ENCODE measurements around the gene SRP14.
"Not testable (repeated sequence)": the region's sequence is repeated elsewhere in the genome, so short reads cannot be mapped to it uniquely, and the experiment has no call there.

Gene SRP14

DNA sequence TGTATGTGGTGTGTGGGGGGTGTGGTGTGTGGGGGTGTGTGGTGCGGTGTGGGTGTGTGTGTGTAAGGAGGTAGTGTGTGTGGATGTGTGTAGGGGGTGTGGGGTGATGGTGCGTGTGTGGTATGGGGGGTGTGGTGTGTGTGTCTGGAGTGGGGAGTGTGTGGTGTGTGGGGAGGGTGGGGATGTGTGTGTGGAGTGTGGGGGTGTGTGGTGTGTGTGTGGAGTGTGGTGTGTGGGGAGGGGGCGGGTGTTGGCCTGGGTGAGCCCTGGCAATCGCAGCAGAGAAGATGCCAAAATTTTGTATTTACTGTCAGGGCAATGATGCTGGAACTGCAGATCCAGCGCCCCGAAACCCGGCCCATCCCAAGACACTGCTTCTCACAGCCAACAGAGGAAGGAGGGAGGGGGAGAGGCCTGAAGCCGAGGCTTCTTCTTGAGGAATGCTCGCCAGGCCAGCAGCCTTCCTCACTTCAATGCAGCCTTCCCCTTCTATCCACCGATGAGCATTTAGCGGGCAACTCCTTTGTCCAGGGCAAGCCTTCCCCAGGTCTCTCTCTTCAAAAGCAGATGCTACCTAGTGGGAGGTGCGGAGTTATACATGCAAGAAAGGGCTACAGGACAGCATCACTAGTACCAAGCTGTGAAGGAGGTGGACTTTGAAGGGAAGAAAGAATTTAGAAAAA, 11.9 kb upstream of the SRP14 start:
- no peak for DNase-seq (ENCODE audit: low read depth)

DNA sequence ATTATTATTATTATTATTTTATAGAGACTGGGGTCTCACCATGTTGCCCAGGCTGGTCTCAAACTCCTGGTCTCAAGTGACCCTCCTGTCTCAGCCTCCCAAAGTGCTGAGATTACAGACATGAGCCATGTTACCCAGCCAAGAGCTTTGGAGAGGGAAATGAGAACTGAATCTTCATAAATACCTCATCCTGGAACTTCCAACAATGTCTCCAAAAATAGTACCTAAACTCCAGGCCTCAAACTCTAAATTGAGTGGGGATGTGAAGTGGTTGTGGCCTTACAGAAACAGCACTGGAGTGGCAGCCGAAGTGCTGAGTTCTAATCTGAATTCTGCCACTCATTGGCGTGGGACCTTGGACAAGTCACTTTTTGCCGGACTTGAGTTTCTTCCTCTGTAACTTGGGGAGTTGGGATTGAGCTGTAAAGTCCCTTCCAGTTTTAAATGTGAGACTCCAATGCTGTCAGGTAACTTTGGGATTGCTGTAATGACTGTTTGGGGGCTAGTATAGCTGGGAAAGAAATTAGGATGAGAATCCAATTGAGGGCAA, 10.0 kb upstream of the SRP14 start:
- DNase-seq (ENCODE audit: low read depth), result no peak

DNA sequence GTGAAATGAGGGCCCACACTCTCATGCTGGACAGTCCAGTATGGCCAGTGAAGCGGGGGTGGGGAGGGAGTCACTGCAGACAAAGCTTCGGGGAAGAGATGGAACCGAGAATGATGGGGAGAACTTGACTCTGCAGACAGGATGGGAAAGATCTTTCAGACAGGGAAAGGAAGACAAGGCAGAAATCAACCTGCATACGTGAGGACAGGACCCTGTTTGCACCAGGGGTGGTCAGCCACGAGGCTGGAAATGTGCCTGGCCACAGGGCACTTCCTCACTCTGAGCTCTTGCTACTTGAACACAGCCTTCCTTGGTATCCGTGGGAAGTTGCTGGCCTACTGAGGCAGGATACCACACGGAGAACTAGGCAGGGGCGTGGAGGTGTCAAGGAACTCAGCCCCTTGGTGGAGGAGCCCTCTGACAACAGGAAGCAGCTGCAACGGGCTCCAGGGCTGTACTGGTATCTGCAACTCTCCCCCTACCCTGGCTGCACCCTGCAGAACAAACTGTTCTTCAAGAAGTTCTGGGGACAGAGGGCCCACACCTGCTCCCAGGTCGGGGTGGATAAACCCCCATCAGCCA, 9.3 kb upstream of the SRP14 start:
- DNase-seq (ENCODE audit: low read depth), result no peak

DNA sequence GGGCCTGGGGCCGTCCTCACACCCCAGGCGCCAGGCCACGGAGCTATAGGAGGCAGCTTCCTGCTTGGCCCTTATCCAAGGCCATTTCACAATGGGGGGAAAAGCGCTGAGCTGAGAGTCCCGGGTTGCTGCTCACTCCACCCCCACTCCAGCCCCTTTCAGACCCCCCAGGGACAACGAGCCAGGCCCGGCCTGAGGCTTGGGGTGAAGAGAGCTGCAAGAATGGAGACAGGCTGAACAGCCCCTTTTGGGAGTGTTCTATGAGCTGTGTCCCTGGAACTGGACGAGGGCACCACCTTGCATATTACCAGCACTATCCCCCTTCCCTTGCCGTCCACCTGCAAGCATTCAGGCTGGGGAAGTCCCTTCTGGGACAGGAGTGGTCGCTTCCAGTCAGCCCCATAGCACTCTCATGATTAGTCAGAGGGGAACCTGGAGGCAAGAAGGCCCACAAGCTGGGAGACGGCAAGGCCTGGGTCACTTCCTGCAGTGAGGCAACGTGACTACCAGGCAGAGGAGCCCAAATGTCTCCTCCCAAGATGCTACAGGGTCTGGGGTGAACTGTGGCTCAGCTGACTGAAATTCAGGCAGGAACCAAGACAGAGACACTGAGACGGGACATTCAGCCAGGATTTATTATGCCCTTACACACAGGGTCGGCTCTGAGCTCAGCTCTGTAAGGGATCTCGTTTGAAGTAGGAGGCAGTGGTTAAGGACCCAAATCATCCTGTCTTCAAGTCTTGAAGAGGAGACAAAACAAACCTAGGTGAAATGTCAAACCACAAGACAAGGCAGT, 8.6 kb upstream of the SRP14 start:
- DNase-seq (ENCODE audit: low read depth), result peak; percentile 38

DNA sequence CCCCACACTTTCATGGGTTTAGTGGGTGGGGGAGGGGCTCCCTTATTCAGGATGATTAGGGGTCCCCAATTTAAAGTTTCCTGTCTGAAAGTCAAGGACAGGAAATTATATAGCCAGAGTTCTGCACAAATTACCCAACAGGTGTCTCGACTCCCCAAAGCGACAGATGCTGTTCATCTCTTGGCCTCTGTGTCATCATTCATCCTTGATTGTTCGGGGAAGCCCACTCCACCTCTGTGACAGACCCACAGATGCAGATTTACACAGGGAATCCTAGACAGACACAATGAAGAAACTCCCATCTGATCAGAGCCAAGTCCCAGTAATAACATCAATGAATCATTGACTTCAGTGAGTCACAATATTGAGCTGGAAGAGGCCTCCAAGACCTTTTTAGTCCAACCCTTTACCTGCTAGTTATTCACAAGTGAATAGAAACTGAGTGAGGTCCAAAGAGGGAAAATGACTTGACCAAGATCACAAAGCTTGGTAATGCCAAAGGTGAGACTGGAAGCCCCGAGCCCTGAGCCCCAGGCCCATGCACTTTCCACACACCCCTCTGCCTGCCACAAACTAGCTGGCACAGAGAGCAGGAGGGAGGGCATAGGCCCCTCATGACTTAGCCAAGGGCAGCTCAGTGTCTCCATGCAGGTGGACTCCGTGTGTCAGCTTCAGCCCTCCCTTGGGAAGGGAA, 7.9 kb upstream of the SRP14 start:
- DNase-seq (ENCODE audit: low read depth), result no peak

DNA sequence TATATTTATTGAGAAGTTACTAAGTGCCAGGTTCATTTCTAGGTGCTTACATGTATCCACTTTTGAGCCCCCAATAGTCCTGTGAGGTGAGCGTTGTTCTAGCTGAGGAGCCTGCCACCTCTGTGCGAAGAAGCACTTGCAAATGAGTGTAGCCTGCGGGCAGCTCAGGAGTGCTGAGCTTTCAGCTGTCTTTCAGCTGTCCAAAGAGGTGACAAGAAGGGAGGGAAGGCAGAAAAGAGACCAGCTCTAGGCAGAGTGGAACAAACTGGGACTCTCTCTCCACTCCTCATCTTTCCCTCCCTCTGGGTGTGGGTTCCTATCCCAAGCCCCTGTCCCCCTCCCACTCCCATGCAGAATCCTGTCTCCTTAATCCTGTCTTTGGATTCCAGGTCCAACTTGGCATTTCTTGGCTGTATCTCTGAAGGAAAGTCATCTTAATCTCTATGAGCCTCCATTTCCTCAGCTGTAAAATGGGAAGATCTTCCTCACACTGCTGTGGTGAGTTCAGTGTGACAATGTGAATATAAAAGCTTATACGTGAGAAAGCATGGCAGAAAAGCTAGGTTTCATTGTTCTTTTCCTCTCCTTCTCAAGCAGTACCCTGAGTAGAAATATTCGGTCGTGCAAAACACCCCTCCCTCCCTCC, 6.7 kb upstream of the SRP14 start:
- no peak for DNase-seq (ENCODE audit: low read depth)

DNA sequence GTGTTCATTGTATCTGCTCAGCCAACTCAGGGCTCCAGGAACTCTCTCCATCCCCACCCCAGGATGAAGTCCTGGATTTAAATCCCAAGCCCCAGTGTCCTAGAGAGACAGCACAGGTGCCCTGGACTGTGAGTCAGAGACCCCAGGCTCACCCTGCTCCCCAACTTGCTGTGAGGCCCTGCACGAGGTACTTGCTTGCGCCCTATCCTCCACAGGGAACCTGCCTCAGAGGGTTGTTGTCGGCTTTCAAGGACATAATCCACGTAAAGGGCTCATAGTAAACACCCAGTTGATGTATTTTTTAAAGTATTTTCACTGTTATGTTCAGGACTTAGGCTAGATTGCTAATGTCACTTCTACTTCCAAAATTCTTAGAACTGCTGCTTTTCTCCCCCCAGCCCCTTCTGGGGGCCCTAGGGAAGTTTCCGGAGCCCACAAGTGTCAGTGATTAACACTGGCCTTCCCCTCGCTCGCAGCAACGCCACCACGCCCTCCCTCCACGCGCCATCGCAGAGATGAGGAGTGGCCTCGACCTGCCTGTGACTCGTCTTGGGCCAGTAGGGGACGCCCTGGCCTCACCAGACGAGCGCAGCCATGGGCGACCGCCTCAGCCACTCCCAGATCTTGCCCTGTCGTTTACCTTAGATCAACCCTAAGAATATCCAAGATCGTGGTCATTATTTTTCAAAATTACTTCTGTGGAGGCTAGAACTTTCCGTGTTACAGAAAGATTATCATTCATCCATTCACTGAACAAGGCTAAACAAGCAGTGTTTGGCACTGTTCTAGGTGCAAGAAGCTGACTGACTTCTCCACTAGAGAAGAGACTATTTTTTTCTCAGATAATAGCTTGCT, 6.0 kb upstream of the SRP14 start:
- DNase-seq (ENCODE audit: low read depth), result peak; percentile 70

DNA sequence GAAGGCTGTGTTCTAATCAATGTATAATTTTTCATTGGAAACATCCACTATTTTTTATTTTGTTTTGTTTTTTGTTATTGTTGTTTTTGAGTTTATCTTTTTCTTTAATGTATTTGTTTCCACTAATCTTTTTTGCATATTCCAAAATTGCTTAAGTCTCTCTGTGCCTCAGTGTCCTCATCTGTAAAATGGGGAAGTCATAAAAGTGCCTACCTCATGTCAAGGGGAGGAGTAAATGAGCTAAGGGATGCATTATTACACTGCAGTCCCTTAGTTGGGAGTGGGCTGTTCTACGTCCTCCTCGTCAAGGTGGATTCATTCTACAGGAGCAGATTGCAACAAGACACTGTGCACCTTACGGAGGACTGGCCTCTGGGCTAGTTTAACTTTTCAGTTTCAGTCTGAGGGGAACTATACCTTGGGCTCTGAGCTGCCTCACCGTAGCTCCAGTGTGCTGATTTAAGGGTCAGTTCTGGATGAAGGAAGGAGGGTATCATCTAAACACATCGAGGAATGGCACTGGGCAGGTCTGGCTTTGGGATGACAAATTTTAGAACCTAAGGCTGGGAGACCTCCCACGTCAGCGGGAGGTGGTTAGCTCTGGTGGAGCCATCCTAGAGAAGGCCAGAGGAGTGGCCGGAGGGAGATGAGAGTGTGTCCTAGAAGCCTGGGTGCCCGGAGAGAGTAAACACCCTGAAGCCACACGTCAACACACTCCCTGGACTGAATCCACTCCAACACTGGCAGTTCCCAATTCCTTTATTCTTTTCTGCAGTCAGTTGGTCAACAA, 5.1 kb upstream of the SRP14 start:
- no peak for DNase-seq (ENCODE audit: low read depth)

DNA sequence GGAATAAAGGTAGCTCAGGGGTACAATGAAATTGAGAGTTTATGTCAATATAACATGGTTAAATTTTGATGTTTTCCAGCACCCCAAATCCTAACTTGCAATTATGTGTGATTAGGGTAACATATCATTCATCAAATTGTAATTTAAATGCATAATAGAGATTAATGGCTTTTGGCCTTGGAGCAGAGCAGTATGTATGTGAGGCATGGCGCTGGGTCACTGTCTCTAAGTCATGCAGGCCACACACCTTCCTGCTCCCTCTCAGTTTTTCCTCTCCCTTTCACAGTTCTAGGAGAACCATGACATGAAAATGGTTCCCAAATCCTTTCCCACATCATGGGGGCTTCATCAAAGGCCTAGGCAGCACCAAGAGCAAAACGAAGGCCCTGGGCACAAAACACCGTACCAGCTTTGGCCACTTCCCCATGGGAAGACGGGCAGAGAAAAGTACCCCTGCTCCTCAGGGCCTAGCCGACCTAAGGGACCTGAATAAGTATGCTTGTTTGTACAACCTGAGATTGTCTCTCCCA, 3.9 kb upstream of the SRP14 start:
- DNase-seq (ENCODE audit: low read depth), result no peak

DNA sequence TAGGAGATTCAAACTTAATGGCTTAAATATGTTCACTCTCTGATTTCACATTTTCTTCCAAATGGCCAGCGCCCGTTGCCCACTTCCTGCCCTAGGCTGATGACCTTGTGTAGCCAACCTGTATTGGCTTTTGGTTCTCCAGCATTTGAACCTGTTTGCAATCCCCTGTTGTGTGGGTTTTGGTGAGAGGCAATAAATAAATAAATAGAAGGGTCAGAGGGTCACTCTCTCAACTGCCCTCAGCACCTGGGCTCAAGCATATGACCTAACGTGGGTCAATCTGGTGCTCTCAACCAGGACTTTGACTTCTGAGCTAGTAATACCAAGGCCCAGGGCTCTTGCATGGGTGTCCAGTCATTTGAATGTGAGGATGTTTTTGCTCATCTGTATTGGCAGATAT, 1.8 kb upstream of the SRP14 start:
- no peak for DNase-seq (ENCODE audit: low read depth)

DNA sequence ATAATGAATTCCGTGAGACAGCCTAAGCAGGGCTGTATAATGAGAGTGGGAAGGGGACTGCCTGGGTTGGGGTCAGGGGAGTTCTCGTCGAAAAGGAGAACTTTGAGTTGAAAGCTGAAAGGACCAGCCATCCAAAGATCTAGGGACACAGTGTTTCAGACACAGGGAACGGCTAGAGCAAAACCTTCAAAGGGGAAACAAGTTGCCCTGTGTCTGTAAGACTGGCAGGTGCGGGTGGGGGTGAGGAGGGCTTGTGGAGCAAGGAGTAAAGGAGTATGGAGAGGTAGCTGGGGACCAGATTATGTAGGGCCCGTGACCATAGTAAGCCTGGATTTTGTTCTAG, 1.3 kb upstream of the SRP14 start:
- no peak for DNase-seq (ENCODE audit: low read depth)

DNA sequence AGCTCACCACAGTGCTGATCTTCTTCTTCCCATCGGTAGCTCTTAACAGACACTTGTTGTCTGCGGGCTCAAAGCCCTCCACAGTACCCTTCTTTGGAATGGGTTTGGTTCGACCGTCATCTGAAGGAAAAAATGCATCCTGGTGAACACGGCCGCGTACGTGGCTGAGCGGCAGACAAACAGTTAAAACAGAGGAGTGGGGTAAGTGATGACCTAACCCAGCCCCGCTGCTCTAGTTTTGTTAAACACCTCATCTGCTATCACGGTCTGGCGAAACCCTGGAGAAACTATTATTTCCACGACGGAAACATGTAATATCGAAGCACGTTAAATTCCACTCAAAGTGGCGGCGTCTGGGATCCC, 725 bp downstream of the SRP14 start:
- no peak for DNase-seq (ENCODE audit: low read depth)

DNA sequence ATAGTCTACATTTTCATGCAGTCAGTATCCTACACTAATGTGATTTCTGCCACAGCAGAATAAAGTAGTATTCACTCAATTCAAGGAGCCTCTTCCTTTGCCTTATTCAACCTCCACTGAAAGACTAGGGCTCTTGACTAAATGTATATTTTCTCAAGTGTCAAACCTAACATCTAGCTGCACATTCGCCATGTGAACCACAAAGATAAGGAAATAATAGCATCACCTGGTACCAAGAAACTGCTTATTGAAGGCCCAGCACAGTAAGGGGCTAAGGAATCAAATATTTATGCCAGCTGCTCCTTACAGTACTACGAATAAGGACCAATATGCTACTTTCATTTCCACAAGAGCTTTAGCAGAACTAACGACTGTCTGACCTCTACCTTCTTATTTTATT, 1.3 kb downstream of the SRP14 start:
- DNase-seq (ENCODE audit: low read depth), result no peak

DNA sequence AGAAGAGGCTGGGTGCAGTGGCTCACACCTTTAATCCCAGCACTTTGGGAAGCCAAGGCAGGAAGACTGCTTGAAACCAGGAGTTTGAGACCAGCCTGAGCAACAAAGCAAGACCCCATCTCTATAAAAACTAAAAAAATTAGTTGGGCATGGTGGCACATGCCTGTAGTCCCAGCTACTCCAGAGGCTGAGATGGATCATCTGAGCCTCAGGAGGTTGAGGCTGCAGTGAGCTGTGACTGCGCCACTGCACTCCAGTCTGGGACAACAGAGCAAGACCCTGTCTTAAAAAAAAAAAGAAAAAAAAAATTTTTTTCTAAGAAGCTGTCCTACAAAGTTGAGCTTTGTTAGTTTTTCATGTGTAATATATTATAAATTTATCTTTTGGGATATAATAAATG, 3.8 kb downstream of the SRP14 start:
- DNase-seq (ENCODE audit: low read depth), result not testable (repeated sequence)

DNA sequence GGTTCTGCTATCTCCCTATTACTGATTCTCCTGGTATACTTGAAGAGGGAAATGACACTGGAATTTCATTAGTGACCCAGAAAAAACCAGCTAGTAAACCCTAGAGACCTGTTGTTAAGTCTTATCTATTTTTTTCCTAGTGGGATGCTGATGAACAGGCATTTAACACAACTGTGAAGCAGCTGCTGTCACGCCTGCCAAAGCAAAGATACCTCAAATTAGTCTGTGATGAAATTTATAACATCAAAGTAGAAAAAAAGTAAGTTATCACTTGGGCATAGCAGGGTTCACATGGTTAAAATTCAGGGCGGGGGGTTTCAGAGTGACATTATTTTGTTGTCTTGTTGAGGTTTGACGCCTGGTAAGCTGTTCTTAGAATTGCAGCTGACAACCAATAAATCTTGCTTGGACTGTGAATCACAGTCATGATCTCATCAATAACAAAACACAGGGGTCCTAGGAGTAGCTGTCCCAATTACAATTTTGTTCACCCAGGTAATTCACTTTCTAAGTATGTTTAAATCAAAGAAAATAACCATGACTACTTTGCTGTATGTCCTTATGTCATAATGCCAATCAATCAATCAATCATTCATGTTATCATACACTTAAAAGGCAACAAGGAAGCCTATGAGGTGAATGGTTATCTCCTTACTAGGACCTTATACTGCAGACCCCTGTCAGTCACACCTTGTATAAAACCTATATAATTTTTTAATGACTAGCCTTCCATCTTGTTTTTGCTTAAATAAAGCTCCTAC, 4.6 kb downstream of the SRP14 start:
- no peak for DNase-seq (ENCODE audit: low read depth)

DNA sequence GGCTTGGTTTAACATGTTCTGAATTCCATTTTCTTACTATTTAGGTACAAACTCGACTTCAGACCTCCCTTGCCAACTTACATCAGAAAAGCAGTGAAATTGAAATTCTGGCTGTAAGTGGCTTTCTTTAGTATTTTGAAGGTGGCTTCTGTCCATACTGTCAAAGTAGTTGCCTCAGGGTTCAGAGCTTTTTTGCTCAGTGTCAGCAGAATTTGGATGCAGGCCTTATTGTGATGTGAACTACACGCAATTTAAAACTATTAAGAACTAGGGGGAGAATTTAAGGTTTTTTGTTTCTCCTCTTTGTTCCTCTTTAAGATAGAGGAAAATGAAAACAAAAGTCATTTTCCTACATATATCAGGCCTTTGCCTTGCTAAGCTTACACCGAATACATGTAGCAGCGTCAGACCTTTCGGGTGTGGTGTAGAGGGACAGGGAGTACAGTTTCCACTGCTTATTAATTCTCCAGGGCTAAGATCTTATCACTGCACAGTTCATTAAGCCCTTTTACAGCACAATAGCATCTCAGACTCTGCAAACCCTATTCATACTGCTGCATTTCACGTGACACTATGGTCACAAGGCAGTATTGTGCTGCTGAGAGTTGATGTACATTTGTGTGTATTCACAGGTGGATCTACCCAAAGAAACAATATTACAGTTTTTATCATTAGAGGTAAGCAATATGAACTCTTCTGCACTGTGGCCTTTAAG, 6.7 kb downstream of the SRP14 start:
- no peak for DNase-seq (ENCODE audit: low read depth)

DNA sequence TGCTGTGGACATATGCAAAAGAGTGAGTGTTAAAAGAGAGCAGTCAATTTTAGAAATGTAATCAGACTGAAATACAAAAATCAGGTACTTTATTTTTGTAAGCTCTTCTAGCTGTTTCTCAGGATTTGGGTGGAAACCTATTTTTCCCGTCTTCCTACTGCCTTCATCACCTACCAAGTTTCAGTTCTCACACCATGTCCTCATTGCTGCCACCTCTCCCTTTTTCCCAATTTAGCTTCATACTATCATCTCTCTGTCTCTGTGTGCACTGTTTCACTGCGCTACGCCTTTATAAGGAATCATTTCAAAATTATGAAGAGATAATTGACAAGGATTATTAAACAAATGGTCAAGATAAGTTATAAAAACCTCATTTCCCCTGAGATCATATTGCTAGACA, 7.7 kb downstream of the SRP14 start:
- no peak for DNase-seq (ENCODE audit: low read depth)

DNA sequence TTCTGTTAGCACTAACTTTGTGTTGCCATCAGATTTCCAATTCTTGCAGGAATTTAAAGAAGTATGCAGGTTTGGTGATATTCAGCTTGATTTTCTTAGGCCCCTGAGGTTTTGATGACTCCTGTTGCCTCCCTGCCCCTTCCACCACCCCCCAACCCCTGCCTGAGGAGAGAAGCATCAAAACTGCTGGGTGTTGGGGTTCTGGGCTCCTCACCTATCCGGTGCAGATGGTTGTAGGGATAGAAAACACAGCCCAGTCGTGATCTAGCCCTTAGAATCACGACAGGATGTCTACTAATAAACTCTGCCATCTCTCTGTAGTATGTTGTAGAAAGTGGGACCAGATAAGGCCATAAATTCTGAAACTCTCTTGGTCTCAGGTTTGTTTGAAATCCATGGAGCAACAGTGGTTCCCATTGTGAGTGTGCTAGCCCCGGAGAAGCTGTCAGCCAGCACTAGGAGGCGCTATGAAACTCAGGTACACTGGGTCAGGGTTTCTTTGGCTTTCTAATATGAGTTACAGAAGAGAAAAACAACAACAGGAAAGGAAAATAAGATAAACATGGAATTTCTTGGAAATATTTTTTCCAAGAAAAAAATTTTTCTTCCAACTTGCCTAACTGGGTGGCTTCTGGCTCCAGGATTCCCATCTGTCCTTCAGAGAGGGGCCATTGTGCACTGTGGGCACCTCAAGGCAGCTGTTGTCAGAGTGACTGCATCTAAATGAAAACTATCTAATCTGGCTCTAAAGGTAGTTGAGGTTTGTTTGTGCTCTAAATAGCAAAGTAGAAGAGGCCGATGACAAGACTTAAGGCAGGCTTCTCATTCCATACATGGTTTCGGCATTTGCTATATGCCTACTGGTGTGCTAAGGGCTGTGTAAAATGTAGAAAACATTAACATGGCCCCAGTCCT, 8.7 kb downstream of the SRP14 start:
- no peak for DNase-seq (ENCODE audit: low read depth)
